HEK293 (cell line): ENCODE measurements around the gene ERF.

ENCODE experiments used
- CTCF ChIP-seq: fragments of 450-650 bp; formaldehyde crosslinking; IDR thresholded peaks from 2 replicates; pipeline ENCODE4 v1.5.1; 2016; ENCODE audit warnings: missing biosample characterization, missing genetic modification characterization
- KLF8 ChIP-seq: fragments of 450-650 bp; formaldehyde crosslinking; IDR thresholded peaks from 2 replicates; pipeline ENCODE4 v1.5.1; 2016; ENCODE audit warnings: missing biosample characterization, missing genetic modification characterization
- PBX3 ChIP-seq: sonication (generic); formaldehyde crosslinking; IDR thresholded peaks from 2 replicates; pipeline ENCODE4 v1.8.1; 2022; ENCODE audit warnings: mild to moderate bottlenecking, moderate library complexity, missing genetic modification reagents
- REST ChIP-seq: fragments of 450-650 bp; formaldehyde crosslinking; IDR thresholded peaks from 2 replicates; pipeline ENCODE4 v1.5.1; 2016; ENCODE audit warnings: missing biosample characterization, missing genetic modification characterization
- YY1 ChIP-seq: fragments of 450-650 bp; formaldehyde crosslinking; IDR thresholded peaks from 2 replicates; pipeline ENCODE4 v1.5.1; 2018; ENCODE audit warnings: missing biosample characterization, missing genetic modification characterization
- ZFP41 ChIP-seq: fragments of 450-650 bp; formaldehyde crosslinking; IDR thresholded peaks from 2 replicates; pipeline ENCODE4 v1.5.1; 2016; ENCODE audit warnings: missing biosample characterization, missing genetic modification characterization, borderline replicate concordance
- ZNF138 ChIP-seq: fragments of 450-650 bp; formaldehyde crosslinking; IDR thresholded peaks from 2 replicates; pipeline ENCODE4 v1.5.1; 2016; ENCODE audit warnings: missing biosample characterization, missing genetic modification characterization, borderline replicate concordance
- ZNF274 ChIP-seq, 2 experiments: fragments of 200-500 bp in 1 of 2; fragments of 450-650 bp in 1 of 2; sonication (Bioruptor generic) in 1 of 2; formaldehyde crosslinking in 1 of 2; IDR thresholded peaks; 2 replicates each; pipeline versions ENCODE4 v1.5.1 to v1.6.1; 2014 to 2016; ENCODE audit warnings: borderline replicate concordance in 1 of 2, inconsistent platforms in 1 of 2, low read length in 1 of 2, missing biosample characterization in 1 of 2, missing genetic modification characterization in 1 of 2
- ZNF280C ChIP-seq: fragments of 450-650 bp; formaldehyde crosslinking; IDR thresholded peaks from 2 replicates; pipeline ENCODE4 v1.5.1; 2016; ENCODE audit warnings: missing biosample characterization, missing genetic modification characterization
- ZNF362 ChIP-seq: fragments of 450-650 bp; formaldehyde crosslinking; IDR thresholded peaks from 2 replicates; pipeline ENCODE4 v1.5.1; 2016; ENCODE audit warnings: missing biosample characterization, missing genetic modification characterization
- ZNF560 ChIP-seq: fragments of 450-650 bp; formaldehyde crosslinking; IDR thresholded peaks from 2 replicates; pipeline ENCODE4 v1.5.1; 2017; ENCODE audit warnings: missing biosample characterization, missing genetic modification characterization, borderline replicate concordance
- ZNF600 ChIP-seq: fragments of 450-650 bp; formaldehyde crosslinking; IDR thresholded peaks from 2 replicates; pipeline ENCODE4 v1.5.1; 2016; ENCODE audit warnings: missing biosample characterization, missing genetic modification characterization
- ZNF701 ChIP-seq: fragments of 450-650 bp; formaldehyde crosslinking; IDR thresholded peaks from 2 replicates; pipeline ENCODE4 v1.5.1; 2016; ENCODE audit warnings: missing biosample characterization, missing genetic modification characterization
- ZNF768 ChIP-seq: fragments of 450-650 bp; formaldehyde crosslinking; IDR thresholded peaks from 2 replicates; pipeline ENCODE4 v1.5.1; 2018; ENCODE audit warnings: missing biosample characterization, mild to moderate bottlenecking, missing genetic modification characterization

GRCh38 chr19:42271045-42271419 is 16.1 kb upstream of the ERF start:
- TF ChIP-seq ZNF560 (tag by site-specific recombination) (no peak), REST (tag by site-specific recombination) (no peak), CTCF (tag by site-specific recombination) (no peak), ZNF274 (IDR thresholded peaks at IDR 0.05; ENCODE audit: low read length) (no peak), ZNF274 (tag by site-specific recombination; IDR thresholded peaks at IDR 0.05; ENCODE audit: borderline replicate concordance) (no peak), ZNF701 (tag by site-specific recombination) (no peak), ZFP41 (no peak), ZNF362 (tag by site-specific recombination) (no peak), KLF8 (tag by site-specific recombination) (no peak), ZNF768 (tag by site-specific recombination) (no peak), YY1 (tag by site-specific recombination) (no peak), ZNF280C (no peak), ZNF600 (tag by site-specific recombination) (no peak), ZNF138 (no peak), PBX3 (CRISPR knock-in tag) (no peak)
